Body of pancreas (tissue), 4 donors: ENCODE measurements around the gene C19orf12. TPM values are rescaled to one million over a fixed set of nuclear protein-coding genes. Genes with fewer than 3 reads are reported as not detected.

Source experiments
- ATAC-seq: fragments of 150-250 bp; one replicate; pipeline ENCODE4 v1.9.1; 2016
- DNase-seq, 4 donors: peaks; one replicate each; pipeline ENCODE4 v3.0.0-alpha.2; 2019
- H3K27ac ChIP-seq, 4 donors: fragments of 200-600 bp; sonication (generic); 1 replicate in 3 of 4; 2 replicates in 1 of 4; pipeline versions ENCODE4 v1.5.1 to v1.6.1; 2016 to 2019; ENCODE audit warnings: mild to moderate bottlenecking in 1 of 4, mixed read lengths in 1 of 4, moderate library complexity in 1 of 4
- H3K27me3 ChIP-seq, 2 donors: fragments of 200-600 bp; sonication (generic); one replicate each; pipeline ENCODE4 v1.6.0; 2016; ENCODE audit warnings: mild to moderate bottlenecking in 1 of 2
- H3K36me3 ChIP-seq, 2 donors: fragments of 200-600 bp; sonication (generic); replicated peaks in 1 of 2; 2 replicates each; pipeline ENCODE4 v1.5.1; 2016; ENCODE audit warnings: low read depth in 2 of 2; ENCODE audit not compliant: insufficient read depth in 1 of 2
- H3K4me1 ChIP-seq: fragments of 200-600 bp; sonication (generic); one replicate; pipeline ENCODE4 v1.6.0; 2016
- H3K4me3 ChIP-seq, 2 donors: fragments of 200-600 bp; sonication (generic); 1 replicate in 1 of 2; 2 replicates in 1 of 2; pipeline ENCODE4 v1.5.1; 2016 to 2019
- H3K9me3 ChIP-seq, 3 donors: fragments of 200-600 bp; sonication (generic); 1 replicate in 2 of 3; 2 replicates in 1 of 3; pipeline ENCODE4 v1.5.1; 2016
- CTCF ChIP-seq, 7 experiments: fragments of 450-650 bp in 4 of 7; fragments of 200-600 bp in 3 of 7; sonication (generic) in 3 of 7; IDR thresholded peaks; one replicate each; pipeline ENCODE4 v1.5.1; 2016 to 2019; ENCODE audit warnings: antibody characterized with exemption in 7 of 7
- POLR2A ChIP-seq, 3 donors: fragments of 450-650 bp; IDR thresholded peaks; one replicate each; pipeline ENCODE4 v1.6.1; 2016; ENCODE audit warnings: antibody characterized with exemption in 3 of 3, mild to moderate bottlenecking in 2 of 3
- WGBS, 2 donors: methylation state at CpG; one replicate each; pipeline ENCODE4 v1.1.5; 2017; 5-methylcytosine and 5-hydroxymethylcytosine counted together
- intact Hi-C: fragments of 100-400 bp; cut with DNase I; formaldehyde crosslinking; loops from one replicate; pipeline ENCODE4 v1.15.1; 2023
- total RNA-seq, 2 donors: library from RNA; depleted of rRNA; stranded (reverse); fragments of >200 nt; gene quantifications; one replicate each; pipeline ENCODE4 v1.1.0, GENCODE V29; 2016

C19orf12 gene
- total RNA-seq, 2 donors from 2014 or later, result 18.2 to 23.7 TPM

- Histone ChIP-seq H3K9me3 (no peaks in the 10 kb centered on the region), H3K36me3 (no peaks in the 10 kb centered on the region), H3K27me3 (no peaks in the 10 kb centered on the region), H3K27ac (no peak overlapping the region), H3K4me1 (no peaks in the 10 kb centered on the region), H3K4me3 (no peak overlapping the region)
- DNase-seq (no peak), ATAC-seq (no peak)
- TF ChIP-seq CTCF (IDR thresholded peaks at IDR 0.05), result no peak
- TF ChIP-seq POLR2A (IDR thresholded peaks at IDR 0.05), result no peak
- intact Hi-C loops, result no loop called here
- WGBS, 2 donors, result 72 to 76% methylated on average over 6 to 7 of the region's 7 CpGs
Measured at GRCh38 chr19:29748996-29749849, 34.2 kb upstream of the C19orf12 start.

- H3K9me3 ChIP-seq, result no peaks in the 10 kb centered on the region
- ATAC-seq, result no peak
- H3K27me3 ChIP-seq, result no peaks in the 10 kb centered on the region
- TF ChIP-seq POLR2A (IDR thresholded peaks at IDR 0.05) (no peak), CTCF (IDR thresholded peaks at IDR 0.05) (no peak)
- no peaks in the 10 kb centered on the region for H3K4me1 ChIP-seq
- intact Hi-C loops, result no loop called here
- H3K36me3 ChIP-seq, result no peaks in the 10 kb centered on the region
- no peak overlapping the region for H3K4me3 ChIP-seq
- DNase-seq, result no peak
- no peak overlapping the region for H3K27ac ChIP-seq
- 49 to 60% methylated on average over 6 of the region's 6 CpGs for WGBS, 2 donors
Measured at GRCh38 chr19:29745253-29745652, 30.2 kb upstream of the C19orf12 start.

- H3K27ac ChIP-seq, result no peak overlapping the region
- H3K9me3 ChIP-seq, result no peaks in the 10 kb centered on the region
- no peaks in the 10 kb centered on the region for H3K4me1 ChIP-seq
- no peaks in the 10 kb centered on the region for H3K36me3 ChIP-seq
- ATAC-seq, result no peak
- H3K4me3 ChIP-seq, result no peak overlapping the region
- no peak for TF ChIP-seq POLR2A (IDR thresholded peaks at IDR 0.05)
- TF ChIP-seq CTCF (IDR thresholded peaks at IDR 0.05), result no peak
- intact Hi-C loops, result no loop called here
- DNase-seq, result no peak
- H3K27me3 ChIP-seq, result no peaks in the 10 kb centered on the region
Measured at GRCh38 chr19:29743681-29744080, 28.6 kb upstream of the C19orf12 start.

- Histone ChIP-seq H3K4me1 (no peaks in the 10 kb centered on the region), H3K27ac (no peak overlapping the region), H3K9me3 (no peaks in the 10 kb centered on the region), H3K4me3 (no peak overlapping the region), H3K27me3 (no peaks in the 10 kb centered on the region), H3K36me3 (no peaks in the 10 kb centered on the region)
- intact Hi-C loops, result no loop called here
- WGBS, 2 donors, result 17 to 43% methylated on average over 5 of the region's 5 CpGs
- no peak for ATAC-seq
- no peak for TF ChIP-seq POLR2A (IDR thresholded peaks at IDR 0.05)
- no peak for TF ChIP-seq CTCF (IDR thresholded peaks at IDR 0.05)
- DNase-seq, result no peak
Measured at GRCh38 chr19:29741776-29742175, 26.7 kb upstream of the C19orf12 start.

- 66 to 72% methylated on average over 10 of the region's 10 CpGs for WGBS, 2 donors
- Histone ChIP-seq H3K27ac (no peak overlapping the region), H3K27me3 (no peaks in the 10 kb centered on the region), H3K36me3 (no peaks in the 10 kb centered on the region), H3K4me1 (no peaks in the 10 kb centered on the region), H3K4me3 (no peak overlapping the region), H3K9me3 (no peaks in the 10 kb centered on the region)
- DNase-seq, result no peak
- no peak for TF ChIP-seq CTCF (IDR thresholded peaks at IDR 0.05)
- no peak for TF ChIP-seq POLR2A (IDR thresholded peaks at IDR 0.05)
- ATAC-seq, result no peak
- intact Hi-C loops, result no loop called here
Measured at GRCh38 chr19:29741226-29741625, 26.2 kb upstream of the C19orf12 start.
